HG02970 (cell line): ENCODE measurements around the gene MTMR12.
"Not testable (repeated sequence)": the region's sequence is repeated elsewhere in the genome, so short reads cannot be mapped to it uniquely, and the experiment has no call there.

Experiments used
- ATAC-seq: cut with Tn5 transposase; IDR thresholded peaks from one replicate; pipeline ENCODE4 v1.9.1; 2021; ENCODE audit warnings: mild to moderate bottlenecking, moderate library complexity, moderate number of reproducible peaks; ENCODE audit not compliant: unreplicated experiment, low FRiP score

MTMR12 gene

GRCh38 chr5:32325616-32326015 lies 12.9 kb upstream of the MTMR12 start:
- ATAC-seq: no peak

- no peak for ATAC-seq
These were observed 12.3 kb upstream of the MTMR12 start for GRCh38 chr5:32325062-32325461.

GRCh38 chr5:32323741-32324140 lies 11.0 kb upstream of the MTMR12 start:
- ATAC-seq: no peak

- ATAC-seq: no peak
These were observed 10.1 kb upstream of the MTMR12 start for GRCh38 chr5:32322882-32323281.

- ATAC-seq: not testable (repeated sequence)
These were observed 9.0 kb upstream of the MTMR12 start for GRCh38 chr5:32321787-32322186.

- no peak for ATAC-seq
These were observed 7.8 kb upstream of the MTMR12 start for GRCh38 chr5:32320576-32320975.

- ATAC-seq: no peak
These were observed 7.3 kb upstream of the MTMR12 start for GRCh38 chr5:32319926-32320543.

- no peak for ATAC-seq
These were observed 6.7 kb upstream of the MTMR12 start for GRCh38 chr5:32319392-32319791.

- no peak for ATAC-seq
These were observed 4.3 kb upstream of the MTMR12 start for GRCh38 chr5:32317041-32317440.

GRCh38 chr5:32315221-32316014 lies 2.7 kb upstream of the MTMR12 start:
- no peak for ATAC-seq

- ATAC-seq: no peak
These were observed 1.9 kb upstream of the MTMR12 start for GRCh38 chr5:32314658-32315057.

GRCh38 chr5:32314152-32314488 lies 1.4 kb upstream of the MTMR12 start:
- ATAC-seq: not testable (repeated sequence)

- peak; percentile 29 for ATAC-seq
These were observed 543 bp downstream of the MTMR12 start for GRCh38 chr5:32312197-32312594.

- no peak for ATAC-seq
These were observed 1.1 kb downstream of the MTMR12 start for GRCh38 chr5:32311404-32312196.

- ATAC-seq: no peak
These were observed 3.0 kb downstream of the MTMR12 start for GRCh38 chr5:32309761-32310160.

- ATAC-seq: no peak
These were observed 3.8 kb downstream of the MTMR12 start for GRCh38 chr5:32308946-32309345.

- ATAC-seq: no peak
These were observed 5.0 kb downstream of the MTMR12 start for GRCh38 chr5:32307769-32308194.

GRCh38 chr5:32304622-32305021 lies 8.1 kb downstream of the MTMR12 start:
- ATAC-seq: no peak

- ATAC-seq: no peak
These were observed 9.0 kb downstream of the MTMR12 start for GRCh38 chr5:32303755-32304120.

- ATAC-seq: no peak
These were observed 9.6 kb downstream of the MTMR12 start for GRCh38 chr5:32302835-32303754.
